Epithelial cell of proximal tubule (primary cell): ENCODE measurements around the gene ERF. TPM values are rescaled to one million over a fixed set of nuclear protein-coding genes. Genes with fewer than 3 reads are reported as not detected.
A peak's percentile ranks its signal among the peaks of the same experiment; 100 is the strongest.

ENCODE experiments used
- DNase-seq: peaks from one replicate; pipeline ENCODE4 v3.0.0-alpha.2; 2011; ENCODE audit warnings: low read depth
- H3K4me3 ChIP-seq: 2 replicates; pipeline ENCODE4 v1.5.1; 2011; ENCODE audit warnings: low read depth, mild to moderate bottlenecking, low read length
- CTCF ChIP-seq: conservative IDR thresholded peaks from 2 replicates; pipeline ENCODE4 v1.5.1; 2012; ENCODE audit warnings: low read depth, mild to moderate bottlenecking, low read length
- total RNA-seq: library from RNA; depleted of rRNA; stranded (reverse); fragments of >200 nt; gene quantifications from 2 replicates; pipeline ENCODE4 v1.2.3, GENCODE V29; 2015

Gene ERF
- total RNA-seq, 1 donor from 2014 or later, result 36.3 TPM

GRCh38 chr19:42275103-42275502, 20.2 kb upstream of the ERF start:
- no peak for TF ChIP-seq CTCF
- no peak overlapping the region for H3K4me3 ChIP-seq
- no peak for DNase-seq

- DNase-seq, result no peak
- no peak for TF ChIP-seq CTCF
- H3K4me3 ChIP-seq, result no peak overlapping the region
These were observed 19.2 kb upstream of the ERF start for GRCh38 chr19:42274065-42274682.

GRCh38 chr19:42273407-42274064, 18.6 kb upstream of the ERF start:
- H3K4me3 ChIP-seq, result no peak overlapping the region
- no peak for TF ChIP-seq CTCF
- no peak for DNase-seq

GRCh38 chr19:42272989-42273406, 18.1 kb upstream of the ERF start:
- TF ChIP-seq CTCF, result no peak
- H3K4me3 ChIP-seq, result no peak overlapping the region
- DNase-seq, result no peak

GRCh38 chr19:42272535-42272897, 17.6 kb upstream of the ERF start:
- TF ChIP-seq CTCF, result no peak
- H3K4me3 ChIP-seq, result no peak overlapping the region
- no peak for DNase-seq

GRCh38 chr19:42271861-42272534, 17.1 kb upstream of the ERF start:
- no peak for DNase-seq
- no peak for TF ChIP-seq CTCF
- no peak overlapping the region for H3K4me3 ChIP-seq

- no peak for TF ChIP-seq CTCF
- peak overlapping the region; percentile 75 for H3K4me3 ChIP-seq
- no peak for DNase-seq
These were observed 16.1 kb upstream of the ERF start for GRCh38 chr19:42271045-42271419.
